SK-MEL-5 (cell line): ENCODE measurements around the gene GCN1. TPM values are rescaled to one million over a fixed set of nuclear protein-coding genes. Genes with fewer than 3 reads are reported as not detected.

Source experiments
- DNase-seq: peaks from one replicate; pipeline ENCODE4 v3.0.0-alpha.2; 2016; ENCODE audit warnings: low read depth, low spot score
- in situ Hi-C: cut with HindIII; loops from 2 replicates; pipeline ENCODE4 v1.10.0; 2016; ENCODE audit warnings: low sequenced_read_pairs, high pct_unique_total_duplicates, low pct_unique_long_range_greater_than_20kb
- total RNA-seq: library from RNA; depleted of rRNA; stranded (reverse); fragments of >200 nt; shearing (Covaris generic); gene quantifications from 2 replicates; pipeline ENCODE4 v1.2.3, GENCODE V29; 2014

Gene GCN1
- total RNA-seq, 1 experiment from 2014 or later, result 46.4 TPM

DNA sequence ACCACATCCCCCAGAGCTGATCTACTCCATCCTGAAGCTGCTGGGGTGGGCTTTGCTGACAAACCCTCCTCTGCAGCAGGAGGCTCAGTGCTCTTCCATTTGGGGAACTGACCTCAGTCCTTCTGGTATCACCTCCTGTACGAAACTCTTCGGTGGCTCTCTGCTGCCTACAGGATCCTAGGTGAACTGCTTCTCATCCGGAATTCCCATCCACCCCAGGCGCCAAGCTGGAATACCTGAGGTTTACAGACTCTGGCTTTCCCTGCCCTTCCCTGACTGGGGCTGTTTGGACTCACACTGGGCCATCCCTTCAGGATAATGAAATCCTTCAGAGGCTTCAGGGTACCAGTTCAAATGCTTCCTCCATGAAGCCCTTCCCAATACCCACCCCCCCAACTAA, 26.2 kb downstream of the GCN1 start:
- in situ Hi-C loops, result no loop called here
- DNase-seq, result no peak

DNA sequence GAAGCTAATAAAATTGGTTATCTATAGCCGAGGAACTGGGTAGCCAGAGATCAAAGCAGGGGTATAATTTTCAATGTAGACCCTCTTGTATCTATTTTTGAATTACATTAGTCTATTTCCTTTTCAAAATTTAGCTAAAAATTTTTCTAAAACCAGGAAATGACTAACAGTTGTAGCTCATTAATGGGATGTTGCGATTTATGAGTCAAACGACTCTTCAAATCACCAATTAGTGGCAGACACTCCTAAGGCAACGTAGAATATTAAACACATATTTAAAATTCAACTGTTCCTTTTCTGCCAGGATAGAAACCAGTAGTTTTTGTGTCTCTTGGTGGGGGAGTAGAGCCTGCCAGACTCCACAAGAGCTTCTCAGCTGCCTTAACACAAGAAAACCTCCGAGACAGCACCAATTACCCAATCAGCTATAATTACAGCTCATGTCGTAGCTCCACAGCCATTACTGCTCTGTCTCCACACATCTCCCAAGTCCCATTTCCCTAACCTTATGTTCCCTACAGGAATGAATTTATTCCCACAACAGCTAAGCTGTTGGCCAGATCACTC, 26.9 kb downstream of the GCN1 start:
- in situ Hi-C loops, result no loop called here
- DNase-seq, result no peak

DNA sequence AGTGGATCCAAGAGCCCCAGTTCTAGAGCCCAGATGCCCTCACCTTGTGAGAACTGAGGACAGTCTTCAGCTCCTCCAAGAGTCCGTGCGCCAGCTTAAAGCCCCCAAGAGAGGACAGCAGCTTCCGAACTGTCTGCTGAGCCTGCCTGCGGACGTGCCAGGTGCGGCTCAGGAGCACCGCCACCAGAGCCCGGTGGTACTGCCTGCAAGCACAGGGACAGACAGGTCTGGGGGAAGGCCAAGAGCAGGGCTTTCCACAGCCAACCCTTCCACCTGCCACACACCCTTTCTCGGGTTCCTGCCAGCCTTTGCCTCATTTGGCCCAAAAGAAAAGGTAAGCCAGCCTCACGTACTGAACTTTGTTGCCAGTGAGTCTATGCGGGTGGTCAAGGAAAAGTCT, 30.2 kb downstream of the GCN1 start:
- no peak for DNase-seq
- in situ Hi-C loops, result no loop called here

DNA sequence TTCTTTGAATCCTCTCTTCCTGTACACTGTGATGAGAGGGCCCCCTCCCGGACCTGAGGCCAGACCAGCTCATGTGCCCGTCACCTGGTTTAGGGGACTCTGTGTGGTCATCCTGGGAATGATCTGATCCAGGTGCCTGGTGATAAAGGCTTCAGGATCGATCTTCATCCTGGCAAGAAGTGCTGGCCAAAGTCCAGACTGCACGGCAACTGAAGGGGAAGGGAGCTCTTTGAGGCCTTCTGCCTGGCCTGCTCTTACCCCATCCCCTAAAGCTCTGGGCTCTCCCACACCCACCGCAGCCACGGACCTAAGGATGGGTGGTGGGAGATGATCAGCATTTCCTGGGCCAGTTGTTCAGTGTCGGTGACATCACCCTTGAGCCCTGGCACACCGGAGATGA, 31.8 kb downstream of the GCN1 start:
- in situ Hi-C loops, result no loop called here
- DNase-seq, result no peak

DNA sequence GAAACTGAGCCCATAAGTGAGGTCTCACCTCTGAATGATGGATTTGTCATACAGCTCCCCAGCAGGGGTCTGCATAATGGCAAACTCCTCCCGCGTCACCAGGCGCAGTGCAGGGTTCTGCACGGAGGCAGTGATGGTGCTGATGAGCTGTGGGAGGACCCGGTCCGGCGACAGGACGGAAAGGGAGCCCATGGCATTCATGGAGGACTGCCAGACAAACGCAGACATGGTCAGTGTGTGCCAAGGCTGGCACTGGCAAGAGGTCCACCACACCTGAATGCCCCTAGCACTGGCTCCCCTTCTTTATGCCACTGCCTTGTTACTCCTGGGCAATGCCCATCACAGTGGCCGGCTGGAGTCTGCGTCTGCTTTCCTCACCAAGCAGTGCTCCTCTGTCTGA, 32.7 kb downstream of the GCN1 start:
- no peak for DNase-seq
- in situ Hi-C loops, result no loop called here

DNA sequence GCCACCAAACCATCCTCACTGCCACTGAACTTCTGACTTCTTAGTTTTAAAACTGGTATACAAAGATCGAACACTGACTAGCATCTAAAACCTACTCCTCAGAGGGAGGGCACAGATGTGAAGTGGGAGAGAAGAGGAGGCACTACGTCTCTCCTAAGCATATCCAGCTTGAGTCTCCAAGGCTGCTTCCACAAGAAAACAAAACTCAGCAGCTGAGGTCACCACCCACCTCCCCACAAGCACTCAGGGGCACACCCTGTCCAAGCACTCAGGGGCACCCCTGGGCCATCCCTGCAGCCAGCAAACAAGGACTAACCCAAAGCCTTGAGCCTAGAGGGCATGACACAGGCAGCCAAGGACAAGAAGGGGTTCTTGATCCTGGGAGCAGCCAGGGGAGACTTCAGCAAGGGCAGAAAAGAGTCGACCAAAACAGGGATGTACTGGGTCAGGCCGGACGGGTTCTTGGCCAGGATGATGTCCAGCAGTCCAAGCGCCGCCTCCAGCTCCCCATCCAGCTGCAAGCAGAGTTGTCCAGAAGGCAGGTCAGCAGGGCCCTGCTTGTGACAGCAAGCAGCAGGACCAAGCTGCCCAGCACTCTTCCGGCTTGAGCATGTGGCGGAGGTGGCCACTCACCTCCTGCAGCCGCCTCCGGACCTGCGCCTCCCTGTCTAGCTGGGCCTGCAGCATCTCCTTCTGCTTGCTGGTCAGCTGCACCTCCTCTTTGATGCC, 34.8 kb downstream of the GCN1 start:
- in situ Hi-C loops, result no loop called here
- no peak for DNase-seq

DNA sequence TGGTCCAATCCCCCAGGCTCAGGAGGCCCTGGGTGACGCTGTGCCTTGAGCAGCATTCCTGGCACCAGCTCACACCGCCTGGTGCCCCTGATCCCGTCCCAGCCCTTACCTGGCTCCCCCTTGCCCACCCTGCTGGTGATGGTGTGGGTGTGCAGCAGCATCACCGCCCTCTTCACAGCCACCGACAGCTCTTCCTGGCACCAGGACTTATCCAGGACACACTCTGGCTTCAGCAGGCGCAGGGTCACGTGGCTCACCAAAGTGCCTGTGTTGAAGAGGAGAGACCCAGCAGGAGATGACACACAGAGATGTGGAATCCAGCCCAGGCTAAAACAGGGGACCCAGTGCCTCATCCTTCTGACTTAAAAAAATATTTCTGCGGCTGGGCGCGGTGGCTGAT, 36.2 kb downstream of the GCN1 start:
- in situ Hi-C loops, result no loop called here
- DNase-seq, result no peak

DNA sequence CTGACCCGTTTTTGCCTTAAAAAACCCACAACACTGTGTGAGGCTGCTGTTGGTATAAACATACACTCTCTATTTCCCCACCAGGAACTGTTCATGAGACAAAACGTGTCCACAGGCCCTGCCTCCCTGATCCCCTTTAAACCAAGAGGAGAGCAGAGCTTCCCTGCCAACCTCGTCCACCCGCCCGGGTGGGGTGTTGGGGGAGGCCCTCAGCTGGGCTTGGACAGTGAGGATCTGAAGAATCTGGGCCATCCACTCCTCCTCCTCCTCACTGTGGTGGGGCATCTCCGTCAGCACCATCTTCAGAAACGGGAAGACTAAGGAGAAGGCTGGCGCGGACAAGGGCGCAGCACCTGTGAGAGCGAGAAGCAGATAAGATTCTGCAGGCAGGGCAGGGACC, 36.8 kb downstream of the GCN1 start:
- DNase-seq, result no peak
- in situ Hi-C loops, result no loop called here

DNA sequence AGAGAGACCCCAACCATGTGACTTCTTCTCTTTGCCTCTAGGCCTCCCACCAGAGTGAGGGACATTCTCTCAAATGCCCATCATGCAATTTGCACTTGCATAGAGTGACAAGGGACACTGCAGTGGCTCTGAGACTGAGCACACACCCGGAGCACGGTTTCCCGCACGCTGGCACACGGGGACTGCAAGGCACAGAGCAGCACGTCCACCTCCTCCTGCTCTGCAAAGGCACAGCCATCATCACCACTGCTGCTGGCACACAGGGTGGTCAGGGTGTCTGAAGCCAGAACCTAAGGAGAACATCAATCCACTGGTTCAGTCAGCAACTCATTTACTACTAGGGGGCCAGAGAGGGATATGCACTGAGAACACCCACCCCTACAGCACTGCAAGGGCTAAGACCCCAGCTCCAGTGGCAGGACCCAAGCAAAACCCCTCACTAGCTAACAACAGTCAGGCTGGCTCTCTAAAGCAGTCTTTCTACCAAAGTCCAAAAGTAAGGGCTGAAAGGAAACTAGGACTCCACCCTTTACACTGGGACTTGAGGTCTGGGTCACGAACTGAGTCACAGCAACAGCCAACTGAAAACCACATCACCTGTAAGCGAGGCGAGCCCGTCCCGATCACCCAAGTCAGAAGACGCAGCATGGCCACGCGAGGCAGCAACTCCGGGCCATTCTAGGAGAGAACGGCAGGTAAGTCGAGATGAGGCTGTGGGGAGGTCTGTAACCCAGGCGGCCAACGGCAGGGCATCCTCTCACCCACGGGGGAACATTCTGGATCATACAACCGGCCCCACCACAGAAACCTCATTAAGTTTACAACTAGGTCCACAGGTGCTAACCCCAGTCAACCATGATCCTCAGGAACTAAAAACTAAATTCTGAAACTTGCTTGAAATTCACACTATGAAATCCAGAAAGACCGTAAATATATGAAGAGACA, 37.9 kb downstream of the GCN1 start:
- DNase-seq, result no peak
- in situ Hi-C loops, result no loop called here

DNA sequence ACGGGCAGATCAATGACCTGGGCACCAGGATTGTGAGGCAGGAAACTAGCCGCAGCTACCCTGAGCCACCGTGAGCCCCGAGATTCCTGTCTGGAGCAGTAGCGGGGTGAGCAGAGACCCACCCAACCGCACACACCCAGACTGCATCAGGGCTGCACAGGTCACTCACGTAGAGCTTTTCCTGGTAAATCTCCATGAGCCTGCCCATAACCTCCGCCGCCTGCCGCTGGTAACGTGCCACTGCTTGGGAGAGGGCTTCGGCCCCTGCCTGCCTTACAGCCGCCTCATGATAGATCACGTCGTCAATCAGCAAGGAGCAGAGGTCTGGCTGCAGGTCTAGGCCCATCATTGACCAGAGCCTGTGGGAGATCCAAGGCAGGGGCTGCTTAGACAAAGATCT, 39.4 kb downstream of the GCN1 start:
- in situ Hi-C loops, result no loop called here
- DNase-seq, result no peak

DNA sequence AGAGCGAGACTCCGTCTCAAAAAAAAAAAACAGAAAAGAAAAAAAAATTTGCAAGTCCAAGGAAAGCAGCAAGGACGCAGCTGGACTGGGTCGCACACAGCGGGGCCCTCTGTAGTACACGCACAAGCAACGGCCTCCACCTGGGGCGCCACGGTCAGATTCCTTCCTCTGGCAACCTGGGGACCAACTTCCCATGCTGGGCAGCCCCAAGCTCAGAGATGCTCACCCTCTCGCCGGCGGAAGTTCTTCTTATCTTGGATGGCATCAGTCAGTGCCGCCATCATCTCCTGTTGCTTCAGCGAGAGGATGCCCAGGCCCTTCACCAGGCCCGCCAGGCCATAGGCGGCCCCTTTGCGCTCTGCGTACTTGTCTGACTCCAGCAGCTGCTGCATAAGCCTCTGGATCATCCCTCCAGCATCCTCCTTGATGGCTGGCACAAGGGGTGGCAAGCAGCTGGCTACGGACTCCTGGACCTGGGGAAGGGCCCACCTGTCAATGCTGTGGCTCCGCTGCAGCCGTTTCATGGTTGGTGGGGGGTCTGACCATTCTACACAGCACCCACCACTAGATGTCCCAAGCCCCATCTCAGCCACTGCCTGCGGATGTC, 43.5 kb downstream of the GCN1 start:
- in situ Hi-C loops, result no loop called here
- DNase-seq, result no peak

DNA sequence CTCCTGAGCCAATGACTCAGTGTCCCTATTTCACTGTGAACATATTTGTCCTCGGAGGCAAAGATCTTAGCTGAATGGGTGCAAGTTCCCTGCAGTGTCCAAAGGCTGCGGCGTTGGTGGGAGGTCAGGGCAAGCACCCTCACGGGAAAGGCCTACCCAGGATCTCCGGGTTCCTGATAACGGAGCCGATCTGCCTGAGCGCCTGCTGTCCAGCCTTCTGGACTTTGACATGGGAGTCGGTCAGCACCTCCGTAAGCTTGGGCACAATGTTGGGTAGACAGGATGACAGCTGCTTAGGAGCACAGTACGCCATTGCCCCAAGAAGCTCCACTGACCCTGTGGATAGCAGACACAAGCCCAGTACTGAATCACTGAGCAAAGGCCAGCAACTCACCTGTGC, 46.5 kb downstream of the GCN1 start:
- in situ Hi-C loops, result no loop called here
- DNase-seq, result no peak

DNA sequence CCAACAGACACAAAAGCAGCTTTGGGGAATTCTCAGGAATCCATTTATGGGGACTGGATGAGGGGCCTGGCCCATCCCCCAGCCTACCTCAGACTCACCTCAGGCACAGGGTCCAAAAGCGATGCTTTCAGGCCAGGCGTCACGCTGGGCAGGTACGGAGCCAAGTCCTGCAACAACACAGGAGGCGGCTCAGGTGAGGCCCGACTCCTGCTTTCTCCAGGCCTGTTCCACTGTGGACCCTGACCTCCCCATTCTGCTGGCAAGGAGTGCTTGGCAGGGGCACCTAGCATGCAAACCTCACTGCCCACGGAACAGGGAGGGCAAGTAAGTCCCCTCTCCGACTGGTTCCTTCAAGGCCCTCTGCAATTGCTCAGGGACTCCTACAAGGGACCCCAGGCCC, 49.4 kb downstream of the GCN1 start:
- DNase-seq, result no peak
- in situ Hi-C loops, result no loop called here

DNA sequence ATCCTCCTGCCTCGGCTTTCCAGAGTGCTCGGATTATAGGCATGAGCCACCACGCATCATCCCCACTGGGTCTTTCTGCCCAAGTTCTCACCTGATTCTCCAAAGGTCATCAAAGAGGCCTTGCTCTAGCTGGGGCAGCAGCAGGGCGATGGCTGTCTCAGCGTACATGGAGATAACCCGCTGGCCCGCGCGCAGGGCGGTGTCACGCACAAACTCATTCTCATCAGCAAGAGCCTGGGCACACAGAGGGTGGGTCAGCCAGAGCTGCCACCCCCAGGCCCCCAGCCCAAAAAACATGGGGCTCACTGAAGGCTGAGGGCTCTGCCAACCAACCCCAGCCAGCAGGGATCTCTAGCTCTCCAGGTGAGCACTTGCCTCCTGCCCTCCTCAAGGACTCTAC, 50.3 kb downstream of the GCN1 start:
- in situ Hi-C loops, result no loop called here
- no peak for DNase-seq

DNA sequence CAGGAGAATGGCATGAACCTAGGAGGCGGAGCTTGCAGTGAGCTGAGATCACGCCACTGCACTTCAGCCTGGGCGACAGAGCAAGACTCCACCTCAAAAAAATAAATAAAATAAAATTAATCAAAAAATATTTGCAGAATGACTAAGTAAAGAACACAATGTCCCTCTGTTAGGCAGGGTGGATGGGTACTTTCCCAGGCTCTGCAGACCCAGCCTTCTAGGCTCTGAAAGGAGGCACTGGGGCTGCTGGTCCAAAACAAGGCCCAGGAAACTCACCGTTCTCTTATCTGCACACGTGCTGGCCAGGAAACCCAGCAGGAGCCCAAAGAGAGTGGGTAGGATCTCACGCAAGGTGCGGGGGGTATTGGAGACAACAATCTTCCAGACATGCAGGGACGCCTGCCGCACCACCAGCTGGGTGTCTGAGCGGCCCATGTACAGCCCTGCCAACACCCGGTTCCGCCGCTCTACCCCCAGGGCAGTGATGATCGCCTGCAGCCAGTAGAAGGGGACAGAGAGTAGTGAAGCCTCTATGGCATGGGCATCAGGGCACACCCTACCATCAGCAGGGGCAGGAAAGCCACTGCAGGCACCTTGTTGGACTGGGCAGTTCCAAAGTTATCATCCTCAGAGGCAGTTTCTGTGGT, 52.2 kb downstream of the GCN1 start:
- DNase-seq, result no peak
- in situ Hi-C loops, result no loop called here

DNA sequence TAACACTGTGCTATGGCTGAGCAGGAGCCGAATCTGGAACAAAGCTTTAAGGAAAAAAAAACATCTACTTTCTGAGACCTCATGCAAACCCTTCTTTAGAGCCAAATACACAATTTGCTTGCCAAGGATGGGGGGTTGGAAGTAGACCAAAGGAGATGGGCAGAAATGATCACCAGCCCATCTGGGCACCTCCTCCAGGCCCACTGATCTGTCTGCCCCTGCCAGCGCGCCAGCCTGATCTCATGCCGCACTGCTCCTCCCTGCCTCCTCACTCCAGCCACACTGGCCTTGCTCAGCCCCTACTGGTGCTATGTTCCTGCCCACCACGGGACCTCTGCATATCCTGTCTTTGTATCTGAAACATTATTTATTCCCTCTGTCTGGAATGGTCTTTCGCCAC, 53.2 kb downstream of the GCN1 start:
- in situ Hi-C loops, result no loop called here
- DNase-seq, result no peak

DNA sequence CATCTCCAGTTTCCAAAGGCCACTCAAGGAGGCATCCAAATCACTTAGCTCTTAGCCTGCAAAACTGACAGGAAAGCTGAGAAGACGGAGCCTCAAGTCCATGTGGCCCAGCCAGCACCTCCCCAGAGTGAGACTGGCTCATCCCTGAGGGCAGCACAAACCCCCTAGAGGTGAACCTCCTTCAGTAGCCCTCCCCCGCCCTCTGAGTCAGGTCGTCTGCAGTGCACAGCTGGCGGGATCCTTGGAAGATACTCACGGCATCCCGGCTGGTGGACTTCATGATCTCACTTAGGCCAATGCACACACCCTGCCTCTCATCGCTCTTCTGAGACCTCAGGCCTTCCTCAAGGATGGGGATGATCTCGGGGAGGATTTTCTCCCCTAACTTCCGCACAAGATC, 53.9 kb downstream of the GCN1 start:
- in situ Hi-C loops, result no loop called here
- DNase-seq, result no peak

DNA sequence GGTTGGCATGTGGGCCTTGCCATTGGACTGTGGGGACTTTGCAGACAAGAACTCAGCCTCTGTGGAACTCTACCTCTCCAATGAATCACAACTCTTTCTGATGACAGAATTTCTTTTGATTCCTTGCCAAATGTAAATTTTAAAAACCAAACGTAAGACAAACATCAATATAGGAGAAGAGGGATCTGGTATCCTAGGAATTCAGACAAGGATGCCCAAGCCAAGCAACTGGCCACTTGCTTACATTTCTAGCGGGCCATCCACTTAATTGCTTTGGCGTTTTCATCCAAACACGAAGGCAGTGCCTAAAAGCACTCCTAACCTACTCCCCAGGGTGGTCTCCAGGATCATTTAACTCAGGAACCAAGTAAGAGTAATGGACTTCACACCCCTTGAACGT, 54.6 kb downstream of the GCN1 start:
- in situ Hi-C loops, result no loop called here
- DNase-seq, result no peak
